Adipocyte (in vitro differentiated cells): Measurements from ENCODE around the gene SEC14L1.

Source experiments
- DNase-seq: peaks from one replicate; pipeline ENCODE4 v3.0.0-alpha.2; 2015; ENCODE audit warnings: low read depth
- H3K27me3 ChIP-seq: replicated peaks from 2 replicates; pipeline ENCODE4 v1.7.0; 2013; ENCODE audit warnings: mild to moderate bottlenecking, low read length, moderate library complexity; ENCODE audit not compliant: control insufficient read depth, insufficient read depth
- H3K36me3 ChIP-seq: 2 replicates; pipeline ENCODE4 v1.7.0; 2013; ENCODE audit warnings: low read length, mild to moderate bottlenecking, moderate library complexity; ENCODE audit not compliant: control insufficient read depth, insufficient read depth, severe bottlenecking
- H3K4me1 ChIP-seq: 2 replicates; pipeline ENCODE4 v1.7.0; 2013; ENCODE audit warnings: mild to moderate bottlenecking, low read length, moderate library complexity; ENCODE audit not compliant: control insufficient read depth, insufficient read depth
- H3K4me3 ChIP-seq: 2 replicates; pipeline ENCODE4 v1.7.0; 2013; ENCODE audit warnings: mild to moderate bottlenecking, low read length, moderate library complexity
- H3K9ac ChIP-seq: 2 replicates; pipeline ENCODE4 v1.7.0; 2013; ENCODE audit warnings: mild to moderate bottlenecking, low read length, moderate library complexity
- H3K9me3 ChIP-seq: 2 replicates; pipeline ENCODE4 v1.7.0; 2013; ENCODE audit warnings: mild to moderate bottlenecking, low read length, moderate library complexity; ENCODE audit not compliant: control insufficient read depth

SEC14L1 gene

GRCh38 chr17:77167472-77168306 is 26.9 kb downstream of the SEC14L1 start:
- DNase-seq: no peak
- Histone ChIP-seq H3K9me3 (peaks cover 20% of the 10 kb centered on the region), H3K4me1 (peaks cover 24% of the 10 kb centered on the region), H3K4me3 (no peak overlapping the region), H3K27me3 (no peaks in the 10 kb centered on the region), H3K9ac (no peak overlapping the region), H3K36me3 (peaks cover 4% of the 10 kb centered on the region)

GRCh38 chr17:77173104-77173503 is 32.3 kb downstream of the SEC14L1 start:
- Histone ChIP-seq H3K9me3 (peaks cover 24% of the 10 kb centered on the region), H3K36me3 (peaks cover 15% of the 10 kb centered on the region), H3K27me3 (no peaks in the 10 kb centered on the region), H3K4me1 (no peaks in the 10 kb centered on the region), H3K9ac (no peak overlapping the region), H3K4me3 (no peak overlapping the region)
- no peak for DNase-seq

- peak overlapping the region; percentile 39 for H3K4me3 ChIP-seq
- no peaks in the 10 kb centered on the region for H3K27me3 ChIP-seq
- no peak for DNase-seq
- peaks cover 15% of the 10 kb centered on the region for H3K9me3 ChIP-seq
- no peak overlapping the region for H3K9ac ChIP-seq
- H3K4me1 ChIP-seq: no peaks in the 10 kb centered on the region
- H3K36me3 ChIP-seq: peaks cover 15% of the 10 kb centered on the region
Observed at GRCh38 chr17:77174928-77175661, 34.3 kb downstream of the SEC14L1 start.

- H3K9me3 ChIP-seq: peaks cover 15% of the 10 kb centered on the region
- no peaks in the 10 kb centered on the region for H3K27me3 ChIP-seq
- no peak overlapping the region for H3K4me3 ChIP-seq
- peaks cover 15% of the 10 kb centered on the region for H3K36me3 ChIP-seq
- H3K4me1 ChIP-seq: peaks cover 3% of the 10 kb centered on the region
- H3K9ac ChIP-seq: no peak overlapping the region
- no peak for DNase-seq
Observed at GRCh38 chr17:77177002-77177741, 36.4 kb downstream of the SEC14L1 start.

- Histone ChIP-seq H3K27me3 (no peaks in the 10 kb centered on the region), H3K4me1 (peaks cover 7% of the 10 kb centered on the region), H3K9ac (no peak overlapping the region), H3K9me3 (peaks cover 15% of the 10 kb centered on the region), H3K36me3 (peaks cover 15% of the 10 kb centered on the region), H3K4me3 (no peak overlapping the region)
- DNase-seq: no peak
Observed at GRCh38 chr17:77178050-77178449, 37.3 kb downstream of the SEC14L1 start.

GRCh38 chr17:77178563-77178962 is 37.8 kb downstream of the SEC14L1 start:
- H3K4me1 ChIP-seq: peaks cover 7% of the 10 kb centered on the region
- no peak overlapping the region for H3K4me3 ChIP-seq
- H3K9ac ChIP-seq: no peak overlapping the region
- peaks cover 15% of the 10 kb centered on the region for H3K36me3 ChIP-seq
- no peak for DNase-seq
- no peaks in the 10 kb centered on the region for H3K27me3 ChIP-seq
- peaks cover 15% of the 10 kb centered on the region for H3K9me3 ChIP-seq

- Histone ChIP-seq H3K4me1 (peaks cover 22% of the 10 kb centered on the region), H3K36me3 (no peaks in the 10 kb centered on the region), H3K4me3 (no peak overlapping the region), H3K27me3 (no peaks in the 10 kb centered on the region), H3K9ac (no peak overlapping the region), H3K9me3 (no peaks in the 10 kb centered on the region)
- DNase-seq: no peak
Observed at GRCh38 chr17:77180503-77181357, 40.0 kb downstream of the SEC14L1 start.

GRCh38 chr17:77182205-77183172 is 41.7 kb downstream of the SEC14L1 start:
- Histone ChIP-seq H3K9ac (no peak overlapping the region), H3K27me3 (no peaks in the 10 kb centered on the region), H3K9me3 (no peaks in the 10 kb centered on the region), H3K4me3 (no peak overlapping the region), H3K4me1 (peaks cover 22% of the 10 kb centered on the region), H3K36me3 (no peaks in the 10 kb centered on the region)
- no peak for DNase-seq

- Histone ChIP-seq H3K9ac (no peak overlapping the region), H3K4me1 (peaks cover 22% of the 10 kb centered on the region), H3K36me3 (no peaks in the 10 kb centered on the region), H3K27me3 (no peaks in the 10 kb centered on the region), H3K4me3 (no peak overlapping the region), H3K9me3 (no peaks in the 10 kb centered on the region)
- peak; percentile 51 for DNase-seq
Observed at GRCh38 chr17:77184474-77184873, 43.7 kb downstream of the SEC14L1 start.

- H3K4me3 ChIP-seq: no peak overlapping the region
- H3K27me3 ChIP-seq: no peaks in the 10 kb centered on the region
- H3K9me3 ChIP-seq: no peaks in the 10 kb centered on the region
- peaks cover 22% of the 10 kb centered on the region for H3K4me1 ChIP-seq
- no peak overlapping the region for H3K9ac ChIP-seq
- H3K36me3 ChIP-seq: no peaks in the 10 kb centered on the region
- DNase-seq: no peak
Observed at GRCh38 chr17:77185137-77185536, 44.4 kb downstream of the SEC14L1 start.
